ENCODE measurements around the gene VWF. TPM values are rescaled to one million over a fixed set of nuclear protein-coding genes. Genes with fewer than 3 reads are reported as not detected.
"Not testable (repeated sequence)": the region's sequence is repeated elsewhere in the genome, so short reads cannot be mapped to it uniquely, and the experiment has no call there.

The VWF gene
- total and polyA plus RNA-seq, 7 donors, result 0.60 to 98.0 (median 42.2) TPM

- DNase-seq, result no peak
- no peak for TF ChIP-seq CTCF (IDR thresholded peaks at IDR 0.05)
- no peak for TF ChIP-seq EP300 (IDR thresholded peaks at IDR 0.05)
- TF ChIP-seq POLR2AphosphoS5 (IDR thresholded peaks at IDR 0.05), result no peak
- TF ChIP-seq POLR2A (IDR thresholded peaks at IDR 0.05), result no peak
- 91 to 93% methylated on average over 2 of the region's 2 CpGs for whole genome bisulfite sequencing, 2 donors
- no peak overlapping the region for H3K27ac ChIP-seq
- intact Hi-C loops (cut with DNase I), result no loop called here
- no peaks in the 10 kb centered on the region for H3K9me3 ChIP-seq
- H3K4me3 ChIP-seq, result no peak overlapping the region
- H3K36me3 ChIP-seq, result no peaks in the 10 kb centered on the region
- H3K4me1 ChIP-seq, result no peaks in the 10 kb centered on the region
- H3K27me3 ChIP-seq, result no peaks in the 10 kb centered on the region
Measured at GRCh38 chr12:6104842-6105241, 19.6 kb downstream of the VWF start.

GRCh38 chr12:6104027-6104426 is 20.4 kb downstream of the VWF start:
- intact Hi-C loops (cut with DNase I), result no loop called here
- Histone ChIP-seq H3K9me3 (no peaks in the 10 kb centered on the region), H3K4me3 (no peak overlapping the region), H3K36me3 (no peaks in the 10 kb centered on the region), H3K27me3 (no peaks in the 10 kb centered on the region), H3K27ac (no peak overlapping the region), H3K4me1 (no peaks in the 10 kb centered on the region)
- TF ChIP-seq POLR2AphosphoS5 (IDR thresholded peaks at IDR 0.05), result no peak
- no peak for TF ChIP-seq CTCF (IDR thresholded peaks at IDR 0.05)
- TF ChIP-seq POLR2A (IDR thresholded peaks at IDR 0.05), result no peak
- TF ChIP-seq EP300 (IDR thresholded peaks at IDR 0.05), result no peak
- DNase-seq, result no peak
- 59 to 86% methylated on average over 3 of the region's 3 CpGs for WGBS, 2 donors

DNA sequence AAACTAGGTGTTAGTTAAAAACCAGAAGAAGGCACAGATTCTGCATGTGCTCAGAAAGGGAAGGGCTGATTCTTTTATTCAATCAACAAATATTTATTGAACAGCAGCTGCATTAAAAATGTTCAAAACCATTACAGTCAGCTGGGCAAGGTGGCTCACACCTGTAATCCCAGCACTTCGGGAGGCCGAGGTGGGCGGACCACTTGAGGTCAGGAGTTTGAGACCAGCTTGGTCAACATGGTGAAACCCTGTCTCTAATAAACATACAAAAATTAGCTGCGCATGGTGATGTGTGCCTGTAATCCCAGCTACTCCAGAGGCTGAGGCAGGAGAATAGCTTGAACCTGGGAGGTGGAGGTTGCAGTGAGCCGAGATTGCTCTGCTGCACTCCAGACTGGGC is 22.4 kb downstream of the VWF start:
- H3K36me3 ChIP-seq, result not testable (repeated sequence)

GRCh38 chr12:6099316-6099715 is 25.2 kb downstream of the VWF start:
- Histone ChIP-seq H3K36me3 (no peaks in the 10 kb centered on the region), H3K27ac (no peak overlapping the region), H3K4me3 (no peak overlapping the region), H3K27me3 (no peaks in the 10 kb centered on the region), H3K9me3 (no peaks in the 10 kb centered on the region), H3K4me1 (no peaks in the 10 kb centered on the region)
- intact Hi-C loops (cut with DNase I), result no loop called here
- TF ChIP-seq EP300 (IDR thresholded peaks at IDR 0.05), result no peak
- no peak for TF ChIP-seq POLR2AphosphoS5 (IDR thresholded peaks at IDR 0.05)
- no peak for TF ChIP-seq POLR2A (IDR thresholded peaks at IDR 0.05)
- no peak for TF ChIP-seq CTCF (IDR thresholded peaks at IDR 0.05)
- DNase-seq, result no peak
- 60 to 75% methylated on average over 2 of the region's 2 CpGs for WGBS, 2 donors

More for the DNA sequence above, 22.4 kb downstream of the VWF start:
- intact Hi-C loops (cut with DNase I); H3K27ac ChIP-seq; H3K27me3 ChIP-seq; H3K4me3 ChIP-seq; H3K9me3 ChIP-seq; H3K4me1 ChIP-seq; DNase-seq: not testable (repeated sequence)
- WGBS, 2 donors, result 94 to 95% methylated on average over 5 of the region's 5 CpGs

DNA sequence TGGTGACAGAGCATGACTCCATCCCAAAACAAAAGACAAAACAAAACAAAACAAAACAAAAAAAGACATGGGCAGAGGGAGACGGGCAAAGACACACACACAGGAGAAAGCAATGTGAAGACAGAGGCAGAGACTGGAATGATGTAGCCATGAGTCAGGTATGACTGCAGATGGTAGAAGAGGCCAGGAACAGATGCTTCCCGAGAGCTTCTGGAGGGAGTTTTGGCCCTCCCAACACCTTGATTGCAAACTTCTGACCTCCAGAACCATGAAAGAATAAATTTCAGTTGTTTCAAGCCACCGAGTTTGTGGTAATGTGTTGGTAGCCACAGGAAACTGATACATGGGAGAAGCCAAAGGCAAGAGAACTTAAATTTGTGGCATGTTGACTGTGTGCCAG is 27.1 kb downstream of the VWF start:
- Histone ChIP-seq H3K4me1 (peaks cover 0 to 15% (median 12%) of the 10 kb centered on the region in 4 donors), H3K27ac (no peak overlapping the region), H3K27me3 (no peaks in the 10 kb centered on the region), H3K36me3 (no peaks in the 10 kb centered on the region), H3K9me3 (no peaks in the 10 kb centered on the region), H3K4me3 (no peak overlapping the region)
- intact Hi-C loops (cut with DNase I), result no loop called here
- WGBS, 2 donors, result 65 to 82% methylated on average over 3 of the region's 3 CpGs
- no peak for DNase-seq
- TF ChIP-seq CTCF (IDR thresholded peaks at IDR 0.05) (no peak), POLR2A (IDR thresholded peaks at IDR 0.05) (no peak), POLR2AphosphoS5 (IDR thresholded peaks at IDR 0.05) (no peak), EP300 (IDR thresholded peaks at IDR 0.05) (no peak)

Data from sigmoid colon (tissue), 7 donors.